Osteocyte (in vitro differentiated cells): ENCODE results near the gene RNF175. TPM values are rescaled to one million over a fixed set of nuclear protein-coding genes. Genes with fewer than 3 reads are reported as not detected.
A peak's percentile ranks its signal among the peaks of the same experiment; 100 is the strongest.

Source experiments
- DNase-seq: peaks from one replicate; pipeline ENCODE4 v3.0.0; 2021; ENCODE audit warnings: mixed read lengths; ENCODE audit not compliant: unreplicated experiment; ENCODE audit errors: extremely low spot score
- H3K27ac Mint-ChIP-seq: one replicate; pipeline ENCODE4 v1.8.0; 2021; ENCODE audit warnings: mild to moderate bottlenecking, mixed read lengths; ENCODE audit not compliant: unreplicated experiment
- H3K27me3 Mint-ChIP-seq: one replicate; pipeline ENCODE4 v1.8.0; 2021; ENCODE audit warnings: mixed read lengths; ENCODE audit not compliant: unreplicated experiment
- H3K36me3 Mint-ChIP-seq: one replicate; pipeline ENCODE4 v1.8.0; 2021; ENCODE audit warnings: mixed read lengths; ENCODE audit not compliant: unreplicated experiment
- H3K4me1 Mint-ChIP-seq: one replicate; pipeline ENCODE4 v1.8.0; 2021; ENCODE audit warnings: mixed read lengths; ENCODE audit not compliant: unreplicated experiment
- H3K4me3 Mint-ChIP-seq: one replicate; pipeline ENCODE4 v1.8.0; 2021; ENCODE audit warnings: mild to moderate bottlenecking, moderate library complexity, mixed read lengths; ENCODE audit not compliant: unreplicated experiment
- H3K9me3 Mint-ChIP-seq: one replicate; pipeline ENCODE4 v1.8.0; 2021; ENCODE audit warnings: mixed read lengths; ENCODE audit not compliant: unreplicated experiment
- total RNA-seq: library from RNA; stranded (reverse); gene quantifications from 2 replicates; pipeline ENCODE4 v1.2.1, GENCODE V29; 2021
- TF ChIP-seq, protein P1 (sequence below): fragments of 200-600 bp; sonication (generic); IDR thresholded peaks from 2 replicates; pipeline ENCODE4 v1.5.0; 2021; ENCODE audit warnings: antibody characterized with exemption, mild to moderate bottlenecking, moderate library complexity

RNF175 gene
- total RNA-seq, 1 donor from 2014 or later, result 0.32 TPM

DNA sequence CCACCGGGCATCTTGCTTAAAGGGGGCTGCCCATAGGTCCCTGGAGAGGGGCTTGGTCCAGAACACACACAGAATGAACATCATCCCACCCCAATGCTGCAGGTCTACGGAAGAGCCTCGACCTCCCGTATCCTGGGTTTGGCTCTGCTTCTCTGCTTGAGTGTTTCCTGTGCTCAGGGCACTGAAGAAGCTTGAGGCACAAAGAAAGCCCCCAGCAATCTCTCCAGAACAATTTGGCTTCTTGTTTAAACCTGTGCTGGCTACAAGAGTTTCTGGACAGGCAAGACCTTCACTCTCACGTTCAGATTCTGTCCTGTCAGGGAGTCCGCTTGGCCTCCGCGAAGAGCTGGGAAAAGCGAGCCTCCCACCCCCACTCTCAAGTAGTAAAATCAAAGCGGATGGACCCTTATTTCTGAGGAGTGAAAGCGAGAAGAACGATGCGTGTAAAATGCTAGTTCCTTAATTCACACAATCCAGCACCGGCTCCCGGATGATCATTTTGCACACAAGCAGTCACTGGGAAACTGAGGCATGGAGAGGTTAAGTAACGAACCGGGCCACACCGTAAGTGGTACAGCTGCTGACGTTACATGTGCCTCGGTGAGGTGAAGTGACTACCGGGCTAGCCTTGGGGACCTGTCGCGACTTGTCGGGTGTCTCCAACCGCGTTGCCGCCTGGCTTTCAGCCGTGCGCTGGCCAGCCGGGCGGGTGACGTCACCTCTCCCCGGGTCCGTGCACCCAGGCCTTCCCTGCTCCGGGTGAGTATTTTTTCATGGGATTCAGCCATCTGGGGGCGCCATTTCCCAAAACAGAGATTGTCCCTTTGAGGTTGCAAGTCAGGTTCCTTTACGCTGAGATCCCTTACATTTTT lies 32.2 kb upstream of the RNF175 start:
- Mint-ChIP-seq H3K36me3 (peaks cover 4% of the 10 kb centered on the region), H3K27me3 (peaks cover 85% of the 10 kb centered on the region), H3K27ac (no peak overlapping the region), H3K4me1 (peaks cover 42% of the 10 kb centered on the region), H3K4me3 (no peak overlapping the region), H3K9me3 (no peaks in the 10 kb centered on the region)
- no peak for DNase-seq
- TF ChIP-seq, protein P1, sequence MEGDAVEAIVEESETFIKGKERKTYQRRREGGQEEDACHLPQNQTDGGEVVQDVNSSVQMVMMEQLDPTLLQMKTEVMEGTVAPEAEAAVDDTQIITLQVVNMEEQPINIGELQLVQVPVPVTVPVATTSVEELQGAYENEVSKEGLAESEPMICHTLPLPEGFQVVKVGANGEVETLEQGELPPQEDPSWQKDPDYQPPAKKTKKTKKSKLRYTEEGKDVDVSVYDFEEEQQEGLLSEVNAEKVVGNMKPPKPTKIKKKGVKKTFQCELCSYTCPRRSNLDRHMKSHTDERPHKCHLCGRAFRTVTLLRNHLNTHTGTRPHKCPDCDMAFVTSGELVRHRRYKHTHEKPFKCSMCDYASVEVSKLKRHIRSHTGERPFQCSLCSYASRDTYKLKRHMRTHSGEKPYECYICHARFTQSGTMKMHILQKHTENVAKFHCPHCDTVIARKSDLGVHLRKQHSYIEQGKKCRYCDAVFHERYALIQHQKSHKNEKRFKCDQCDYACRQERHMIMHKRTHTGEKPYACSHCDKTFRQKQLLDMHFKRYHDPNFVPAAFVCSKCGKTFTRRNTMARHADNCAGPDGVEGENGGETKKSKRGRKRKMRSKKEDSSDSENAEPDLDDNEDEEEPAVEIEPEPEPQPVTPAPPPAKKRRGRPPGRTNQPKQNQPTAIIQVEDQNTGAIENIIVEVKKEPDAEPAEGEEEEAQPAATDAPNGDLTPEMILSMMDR, result no peak

DNA sequence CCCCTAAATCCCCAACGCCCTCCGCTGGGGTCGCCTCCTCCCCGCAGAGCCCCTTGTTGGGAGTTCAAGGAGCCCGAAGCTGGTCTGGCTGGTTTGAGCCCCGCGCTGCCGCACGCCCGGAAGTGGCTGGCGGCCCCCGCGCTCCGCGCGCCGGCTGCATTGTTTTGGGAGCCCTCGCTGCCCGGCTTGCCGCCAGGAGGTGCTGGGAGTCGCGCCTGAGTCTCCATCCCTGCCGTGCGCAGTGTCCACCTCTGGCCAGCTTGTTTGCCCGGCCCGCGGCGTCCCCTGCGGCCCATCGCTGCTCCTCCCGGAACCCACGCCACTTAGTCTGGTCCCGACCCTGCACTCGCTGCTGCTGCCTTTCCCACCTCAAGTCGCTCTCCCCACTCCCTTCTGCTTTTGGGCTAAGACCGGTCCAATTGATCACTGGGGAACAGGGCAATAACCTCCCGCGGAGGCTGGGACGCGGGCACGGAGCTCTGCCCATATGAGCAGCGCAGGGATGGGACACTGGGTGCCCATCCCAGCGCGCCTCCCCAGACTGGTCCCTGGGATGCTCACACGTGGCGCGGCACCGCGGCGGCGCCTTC lies 31.2 kb upstream of the RNF175 start:
- Mint-ChIP-seq H3K9me3 (no peaks in the 10 kb centered on the region), H3K4me3 (no peak overlapping the region), H3K4me1 (peaks cover 43% of the 10 kb centered on the region), H3K36me3 (peaks cover 4% of the 10 kb centered on the region), H3K27me3 (peaks cover 86% of the 10 kb centered on the region), H3K27ac (no peak overlapping the region)
- TF ChIP-seq, protein P1, result peak; percentile 32
- DNase-seq, result no peak

DNA sequence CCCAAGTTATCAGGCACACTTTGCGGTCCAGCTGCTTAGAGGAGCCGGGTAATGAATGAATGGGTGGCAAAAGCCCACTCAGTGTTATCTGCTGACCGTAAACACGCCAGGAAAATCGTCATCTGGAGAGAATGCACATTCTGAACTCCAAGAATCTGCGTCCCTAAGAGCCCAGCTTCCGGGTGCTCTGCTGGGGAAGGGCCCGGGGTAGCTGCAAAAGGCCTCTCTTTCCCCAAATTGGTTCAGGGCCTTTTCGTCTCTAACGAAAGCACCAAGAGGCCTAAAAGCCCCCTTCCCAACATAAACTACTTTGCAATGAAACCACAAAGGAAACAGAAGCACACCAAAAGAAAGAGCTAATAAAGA lies 30.7 kb upstream of the RNF175 start:
- no peak for DNase-seq
- TF ChIP-seq, protein P1, result no peak
- Mint-ChIP-seq H3K27me3 (peaks cover 86% of the 10 kb centered on the region), H3K9me3 (no peaks in the 10 kb centered on the region), H3K36me3 (peaks cover 6% of the 10 kb centered on the region), H3K4me1 (peaks cover 45% of the 10 kb centered on the region), H3K27ac (no peak overlapping the region), H3K4me3 (no peak overlapping the region)

DNA sequence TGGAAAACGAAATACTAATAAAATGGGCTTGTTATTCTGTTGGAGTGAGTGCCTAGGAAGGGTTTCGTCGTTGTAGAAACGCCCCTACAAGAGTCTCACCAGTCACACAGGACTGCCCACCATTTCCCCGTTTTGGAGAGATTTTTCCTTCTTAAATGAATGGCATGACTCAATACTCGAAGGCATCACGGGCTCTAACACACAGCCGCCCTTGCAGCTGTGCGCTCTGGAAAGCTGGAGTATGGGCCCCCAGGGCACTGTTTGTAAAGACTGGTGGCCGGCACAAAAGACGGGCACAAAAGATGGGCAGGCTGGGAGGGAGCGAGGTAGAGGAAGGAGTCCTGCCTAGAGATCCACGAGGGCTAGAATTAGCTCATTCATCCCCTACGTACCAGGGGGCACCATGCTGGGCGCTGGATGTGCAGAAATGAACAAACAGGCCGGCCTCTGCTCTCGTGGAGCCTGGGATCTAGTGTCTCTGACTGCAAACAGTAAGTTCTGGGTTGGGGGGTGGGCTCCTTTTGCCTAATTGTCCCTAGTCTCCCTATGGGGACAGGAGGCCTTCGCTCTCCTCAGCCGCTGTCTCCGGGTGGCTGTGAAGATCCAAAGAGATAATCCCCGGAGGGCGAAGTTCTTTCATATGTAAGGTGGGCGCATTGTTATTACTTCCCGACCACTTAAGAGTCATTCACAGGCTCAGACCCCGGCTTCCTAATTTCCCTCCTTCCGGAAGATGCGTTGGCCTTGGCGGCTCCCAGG lies 30.1 kb upstream of the RNF175 start:
- Mint-ChIP-seq H3K27ac (peak overlapping the region; percentile 56), H3K4me3 (peak overlapping the region; percentile 75), H3K4me1 (peaks cover 45% of the 10 kb centered on the region), H3K9me3 (no peaks in the 10 kb centered on the region), H3K27me3 (peaks cover 84% of the 10 kb centered on the region), H3K36me3 (peaks cover 7% of the 10 kb centered on the region)
- TF ChIP-seq, protein P1, result no peak
- no peak for DNase-seq
